Esophagus mucosa (tissue), 1 donor: Measurements from ENCODE around the gene PARN. TPM values are rescaled to one million over a fixed set of nuclear protein-coding genes. Genes with fewer than 3 reads are reported as not detected.
"Not testable (repeated sequence)": the region's sequence is repeated elsewhere in the genome, so short reads cannot be mapped to it uniquely, and the experiment has no call there.

Source experiments
- ATAC-seq: fragments of 200-7000 bp; cut with Tn5 transposase; one replicate; pipeline ENCODE4 v1.9.1; 2020
- total RNA-seq: library from RNA; stranded (reverse); gene quantifications from one replicate; pipeline ENCODE4 v1.2.4, GENCODE V29; 2023
- donor health status: DM: yes; HTN: yes; CAD: no.

Gene PARN
- total RNA-seq, 1 donor from 2014 or later, result 22.5 TPM

GRCh38 chr16:14428971-14429637, 201.0 kb downstream of the PARN start:
- not testable (repeated sequence) for ATAC-seq

- no peak for ATAC-seq
These were observed 202.0 kb downstream of the PARN start for GRCh38 chr16:14428043-14428442.

- ATAC-seq, result peak; percentile 29
These were observed 202.6 kb downstream of the PARN start for GRCh38 chr16:14427371-14427948.

- no peak for ATAC-seq
These were observed 205.5 kb downstream of the PARN start for GRCh38 chr16:14424595-14424994.

GRCh38 chr16:14423344-14423743, 206.7 kb downstream of the PARN start:
- ATAC-seq, result peak; percentile 26

GRCh38 chr16:14420721-14421488, 209.2 kb downstream of the PARN start:
- ATAC-seq, result no peak

- ATAC-seq, result not testable (repeated sequence)
These were observed 209.8 kb downstream of the PARN start for GRCh38 chr16:14420243-14420642.

- no peak for ATAC-seq
These were observed 210.2 kb downstream of the PARN start for GRCh38 chr16:14419817-14420216.

- no peak for ATAC-seq
These were observed 211.2 kb downstream of the PARN start for GRCh38 chr16:14418795-14419225.

GRCh38 chr16:14416184-14416583, 213.9 kb downstream of the PARN start:
- no peak for ATAC-seq

GRCh38 chr16:14415291-14415690, 214.8 kb downstream of the PARN start:
- no peak for ATAC-seq

GRCh38 chr16:14409563-14409962, 220.5 kb downstream of the PARN start:
- peak; percentile 78 for ATAC-seq

GRCh38 chr16:14407786-14408399, 222.2 kb downstream of the PARN start:
- ATAC-seq, result no peak

- ATAC-seq, result peak; percentile 51
These were observed 224.2 kb downstream of the PARN start for GRCh38 chr16:14405611-14406537.

GRCh38 chr16:14403001-14403389, 227.1 kb downstream of the PARN start:
- not testable (repeated sequence) for ATAC-seq

GRCh38 chr16:14402114-14403000, 227.7 kb downstream of the PARN start:
- not testable (repeated sequence) for ATAC-seq

GRCh38 chr16:14401711-14402061, 228.4 kb downstream of the PARN start:
- not testable (repeated sequence) for ATAC-seq

- not testable (repeated sequence) for ATAC-seq
These were observed 228.9 kb downstream of the PARN start for GRCh38 chr16:14400978-14401710.

GRCh38 chr16:14400285-14400977, 229.6 kb downstream of the PARN start:
- ATAC-seq, result no peak
